ENCODE measurements around the gene LRP8.

Gene LRP8

GRCh38 chr1:53359225-53359933 is 31.5 kb upstream of the LRP8 start:
- DNase-seq = no peak

GRCh38 chr1:53356637-53357036 is 28.8 kb upstream of the LRP8 start:
- no peak for DNase-seq

- DNase-seq = no peak
Observed at GRCh38 chr1:53354119-53354518, 26.2 kb upstream of the LRP8 start.

- DNase-seq = no peak
Observed at GRCh38 chr1:53352561-53352960, 24.7 kb upstream of the LRP8 start.

GRCh38 chr1:53350853-53351767 is 23.2 kb upstream of the LRP8 start:
- DNase-seq = no peak

GRCh38 chr1:53349968-53350852 is 22.3 kb upstream of the LRP8 start:
- DNase-seq = no peak

- no peak for DNase-seq
Observed at GRCh38 chr1:53349369-53349835, 21.5 kb upstream of the LRP8 start.

- DNase-seq = no peak
Observed at GRCh38 chr1:53348486-53349368, 20.9 kb upstream of the LRP8 start.

GRCh38 chr1:53346814-53347176 is 18.9 kb upstream of the LRP8 start:
- DNase-seq = no peak

- no peak for DNase-seq
Observed at GRCh38 chr1:53345996-53346813, 18.3 kb upstream of the LRP8 start.

GRCh38 chr1:53344921-53345838 is 17.3 kb upstream of the LRP8 start:
- DNase-seq = no peak

GRCh38 chr1:53343831-53344668 is 16.2 kb upstream of the LRP8 start:
- no peak for DNase-seq

- DNase-seq = no peak
Observed at GRCh38 chr1:53342735-53343470, 15.0 kb upstream of the LRP8 start.

- no peak for DNase-seq
Observed at GRCh38 chr1:53341961-53342707, 14.3 kb upstream of the LRP8 start.

GRCh38 chr1:53341521-53341895 is 13.6 kb upstream of the LRP8 start:
- no peak for DNase-seq

GRCh38 chr1:53340660-53341520 is 13.0 kb upstream of the LRP8 start:
- DNase-seq = no peak
